ENCODE measurements around the gene IL1R2.

DNA sequence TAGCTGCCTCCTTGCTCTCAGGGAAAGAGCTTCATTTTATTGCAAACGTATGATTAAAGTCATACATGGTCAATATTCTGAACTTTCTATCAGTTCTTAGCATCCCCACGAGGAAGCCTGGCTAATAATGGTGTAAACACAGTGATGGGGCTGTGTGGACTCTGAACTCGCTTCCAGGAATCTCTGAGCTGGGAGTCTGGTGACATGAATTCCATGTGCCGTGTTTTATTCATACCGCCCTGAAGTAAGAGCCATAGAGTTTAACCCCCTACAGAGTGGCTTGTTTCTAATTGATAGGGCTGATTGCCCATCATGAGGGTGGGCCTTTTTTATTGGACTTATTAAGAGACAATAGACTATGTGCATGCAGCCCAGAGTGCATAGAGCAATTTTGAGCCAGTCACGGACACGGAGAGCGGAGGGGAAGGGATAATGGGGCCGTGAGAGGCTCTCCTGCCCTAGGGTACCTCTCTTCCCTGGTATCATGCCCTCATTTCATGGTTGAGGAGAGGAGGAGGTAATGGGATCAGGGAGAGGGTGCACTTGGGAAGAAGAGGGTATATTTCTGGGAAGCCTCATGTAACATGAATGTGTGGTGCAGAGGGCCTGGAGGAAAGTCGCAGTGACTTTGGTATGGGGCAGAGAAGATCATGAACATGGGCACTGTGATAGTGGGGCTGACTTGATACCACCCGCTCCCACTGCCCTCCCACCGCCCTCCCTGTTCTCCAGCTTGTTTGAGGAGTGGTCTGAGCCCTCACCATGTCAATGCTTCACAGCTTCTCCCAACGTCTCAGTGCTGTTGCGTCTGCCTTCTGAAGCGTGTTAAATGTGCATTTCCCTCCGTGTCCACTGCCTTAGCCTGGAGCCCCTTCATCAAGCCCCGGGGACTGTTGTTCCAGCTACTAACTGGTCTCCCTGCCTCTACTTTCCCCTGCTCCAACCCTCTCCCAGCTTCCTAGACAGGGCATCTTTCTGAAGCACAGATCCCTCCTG lies 73.2 kb downstream of the IL1R2 start:
- TF ChIP-seq YY1 (IDR thresholded peaks at IDR 0.05; ENCODE audit: low read depth) = no peak
- TF ChIP-seq CEBPB (IDR thresholded peaks at IDR 0.05) = no peak
- no peak for TF ChIP-seq ZBTB7A (IDR thresholded peaks at IDR 0.05; ENCODE audit: low read depth)
- no peak for TF ChIP-seq TCF12 (IDR thresholded peaks at IDR 0.05; ENCODE audit: low read depth)
- TF ChIP-seq TEAD4 (IDR thresholded peaks at IDR 0.05) = no peak
- TF ChIP-seq REST (IDR thresholded peaks at IDR 0.05; ENCODE audit: low read depth) = no peak
- TF ChIP-seq CREB1 (IDR thresholded peaks at IDR 0.05; ENCODE audit: low read depth) = no peak
- no peak for TF ChIP-seq NFIC (IDR thresholded peaks at IDR 0.05)
- TF ChIP-seq, protein P1, sequence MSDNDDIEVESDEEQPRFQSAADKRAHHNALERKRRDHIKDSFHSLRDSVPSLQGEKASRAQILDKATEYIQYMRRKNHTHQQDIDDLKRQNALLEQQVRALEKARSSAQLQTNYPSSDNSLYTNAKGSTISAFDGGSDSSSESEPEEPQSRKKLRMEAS (IDR thresholded peaks at IDR 0.05) = no peak

Measured in Ishikawa (cell line).